PC-9 (cell line): Measurements from ENCODE around the gene TMEM18. TPM values are rescaled to one million over a fixed set of nuclear protein-coding genes. Genes with fewer than 3 reads are reported as not detected.

ENCODE experiments used
- BruUV-seq: library from RNA; stranded (reverse); fragments of 400-500 nt; replicated peaks from 2 replicates; lab custom pipeline; 2021; lab: Mats Ljungman, UMichigan
- CTCF ChIA-PET: fragments of 300-600 bp; sonication (Branson Sonifier 250); formaldehyde crosslinking; loops from one replicate; lab custom pipeline; 2022; ENCODE audit warnings: antibody characterized with exemption; lab: Charles Lee
- POLR2A ChIA-PET: fragments of 300-600 bp; sonication (Branson Sonifier 250); formaldehyde crosslinking; loops from one replicate; lab custom pipeline; 2022; ENCODE audit warnings: antibody characterized with exemption; ENCODE audit not compliant: unreplicated experiment; lab: Charles Lee
- DNase-seq, 2 experiments: peaks; one replicate each; pipeline versions ENCODE4 v3.0.0 to v3.0.0-alpha.2; 2015 to 2022; ENCODE audit warnings: mixed read lengths in 1 of 2
- H2AFZ ChIP-seq: fragments of 200-600 bp; sonication (generic); 2 replicates; pipeline ENCODE4 v1.8.1; 2017; ENCODE audit warnings: antibody characterized with exemption
- H3F3A ChIP-seq: fragments of 200-600 bp; sonication (generic); 2 replicates; pipeline ENCODE4 v1.8.1; 2017; ENCODE audit warnings: antibody characterized with exemption, mild to moderate bottlenecking, low read depth; ENCODE audit not compliant: insufficient read depth
- H3K27ac ChIP-seq: fragments of 200-600 bp; sonication (generic); 2 replicates; pipeline ENCODE4 v1.6.1; 2016; ENCODE audit warnings: mixed run types
- H3K27me3 ChIP-seq: fragments of 200-600 bp; sonication (generic); 2 replicates; pipeline ENCODE4 v1.6.1; 2016; ENCODE audit warnings: low read depth, mixed run types; ENCODE audit not compliant: insufficient read depth
- H3K36me3 ChIP-seq: fragments of 200-600 bp; sonication (generic); 2 replicates; pipeline ENCODE4 v1.6.1; 2016; ENCODE audit warnings: low read depth, mixed run types
- H3K4me1 ChIP-seq: fragments of 200-600 bp; sonication (generic); replicated peaks from 2 replicates; pipeline ENCODE4 v1.6.1; 2016; ENCODE audit warnings: mixed run types; ENCODE audit not compliant: insufficient read depth
- H3K4me2 ChIP-seq: fragments of 200-600 bp; sonication (generic); 2 replicates; pipeline ENCODE4 v1.6.1; 2017; ENCODE audit warnings: mixed run types
- H3K4me3 ChIP-seq: fragments of 200-600 bp; sonication (generic); 2 replicates; pipeline ENCODE4 v1.6.1; 2016; ENCODE audit warnings: mixed run types
- H3K79me2 ChIP-seq: fragments of 200-600 bp; sonication (generic); 2 replicates; pipeline ENCODE4 v1.6.1; 2017; ENCODE audit warnings: low read depth, mixed run types
- H3K9me2 ChIP-seq: fragments of 200-600 bp; sonication (generic); 2 replicates; pipeline ENCODE4 v1.8.1; 2017; ENCODE audit warnings: mild to moderate bottlenecking; ENCODE audit not compliant: insufficient read depth
- H3K9me3 ChIP-seq: fragments of 200-600 bp; sonication (generic); 2 replicates; pipeline ENCODE4 v1.8.1; 2016; ENCODE audit warnings: low read depth; ENCODE audit not compliant: insufficient read depth
- H4K20me1 ChIP-seq: fragments of 200-600 bp; sonication (generic); 2 replicates; pipeline ENCODE4 v1.8.1; 2017; ENCODE audit not compliant: insufficient read depth
- CTCF ChIP-seq: fragments of 200-600 bp; sonication (generic); conservative IDR thresholded peaks from 2 replicates; pipeline ENCODE4 v1.6.1; 2017; ENCODE audit warnings: mixed run types, antibody characterized with exemption, mild to moderate bottlenecking, moderate library complexity
- EZH2 ChIP-seq: fragments of 200-600 bp; sonication (generic); IDR thresholded peaks from 2 replicates; pipeline ENCODE4 v1.8.0; 2017; ENCODE audit warnings: antibody characterized with exemption, low read depth
- intact Hi-C: fragments of 100-400 bp; cut with micrococcal nuclease; formaldehyde crosslinking; loops from one replicate; pipeline ENCODE4 v1.10.0; 2022; ENCODE audit not compliant: unreplicated experiment
- total RNA-seq: library from RNA; stranded (reverse); gene quantifications from 2 replicates; pipeline ENCODE4 v1.2.3, GENCODE V29; 2021

Gene TMEM18
- total RNA-seq, 1 experiment from 2014 or later, result 30.5 TPM

- TF ChIP-seq CTCF, result no peak
- TF ChIP-seq EZH2, result no peak
- no peaks in the 10 kb centered on the region for H3K9me3 ChIP-seq
Observed at GRCh38 chr2:657766-658165, 19.4 kb downstream of the TMEM18 start.

DNA sequence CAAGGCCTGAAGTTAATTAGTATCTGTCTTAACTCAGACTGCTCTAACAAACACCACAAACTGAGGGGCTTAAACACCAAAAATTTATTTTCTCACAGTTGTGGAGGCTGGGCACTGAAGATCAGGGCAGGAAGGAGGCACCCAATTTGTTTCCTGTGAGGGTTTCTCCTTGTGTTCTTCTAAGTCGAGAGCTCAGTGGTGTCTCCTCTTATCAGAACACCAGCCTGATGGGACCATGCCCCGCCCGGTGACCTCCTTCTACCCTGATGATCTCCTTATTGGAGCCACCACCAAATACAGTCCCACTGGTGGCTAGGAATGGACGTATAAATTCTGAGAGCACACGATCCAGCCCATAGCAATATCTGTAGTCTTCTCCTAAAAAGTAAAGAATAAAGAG lies 20.5 kb downstream of the TMEM18 start:
- no TSS peak for BruUV-seq
- H3K4me2 ChIP-seq, result no peak overlapping the region
- TF ChIP-seq CTCF, result no peak
- TF ChIP-seq EZH2, result no peak
- intact Hi-C loops, result no loop called here
- H4K20me1 ChIP-seq, result no peaks in the 10 kb centered on the region
- ChIA-PET CTCF (no interaction called here), POLR2A (no interaction called here)
- H3K27ac ChIP-seq, result no peak overlapping the region
- H3K4me1 ChIP-seq, result no peaks in the 10 kb centered on the region
- no peaks in the 10 kb centered on the region for H3K36me3 ChIP-seq
- H3K9me2 ChIP-seq, result no peaks in the 10 kb centered on the region
- DNase-seq, result no peak
- H3K4me3 ChIP-seq, result no peak overlapping the region
- H2AFZ ChIP-seq, result no peak overlapping the region
- no peaks in the 10 kb centered on the region for H3K9me3 ChIP-seq
- H3K27me3 ChIP-seq, result no peaks in the 10 kb centered on the region
- H3F3A ChIP-seq, result no peaks in the 10 kb centered on the region
- no peaks in the 10 kb centered on the region for H3K79me2 ChIP-seq

More at GRCh38 chr2:657766-658165, 19.4 kb downstream of the TMEM18 start:
- intact Hi-C loops, result no loop called here
- POLR2A ChIA-PET, result no interaction called here
- H3K4me3 ChIP-seq, result no peak overlapping the region
- CTCF ChIA-PET, result no interaction called here
- no peak overlapping the region for H2AFZ ChIP-seq
- H3K27ac ChIP-seq, result no peak overlapping the region
- DNase-seq, result no peak
- no peaks in the 10 kb centered on the region for H3K4me1 ChIP-seq
- no peaks in the 10 kb centered on the region for H3K27me3 ChIP-seq
- no peaks in the 10 kb centered on the region for H3K36me3 ChIP-seq
- no peaks in the 10 kb centered on the region for H3K9me2 ChIP-seq
- H3K4me2 ChIP-seq, result no peak overlapping the region
- BruUV-seq, result no TSS peak
- H3K79me2 ChIP-seq, result no peaks in the 10 kb centered on the region
- no peaks in the 10 kb centered on the region for H3F3A ChIP-seq
- no peaks in the 10 kb centered on the region for H4K20me1 ChIP-seq

- Histone ChIP-seq H3K4me3 (no peak overlapping the region), H3K27ac (no peak overlapping the region), H3F3A (no peaks in the 10 kb centered on the region), H3K9me3 (no peaks in the 10 kb centered on the region), H3K4me2 (no peak overlapping the region), H3K9me2 (no peaks in the 10 kb centered on the region), H3K27me3 (peaks cover 5% of the 10 kb centered on the region; the same call in 1 of the 2 replicates), H3K4me1 (no peaks in the 10 kb centered on the region), H3K79me2 (no peaks in the 10 kb centered on the region), H2AFZ (no peak overlapping the region), H4K20me1 (no peaks in the 10 kb centered on the region), H3K36me3 (no peaks in the 10 kb centered on the region)
- TF ChIP-seq EZH2 (no peak), CTCF (no peak)
- intact Hi-C loops, result no loop called here
- BruUV-seq, result no TSS peak
- CTCF ChIA-PET, result no interaction called here
- POLR2A ChIA-PET, result no interaction called here
- no peak for DNase-seq
Observed at GRCh38 chr2:655626-656025, 21.6 kb downstream of the TMEM18 start.
